ENCODE results near the gene TXNRD1.

The TXNRD1 gene

GRCh38 chr12:104365921-104366410, 150.4 kb downstream of the TXNRD1 start:
- Histone ChIP-seq H3K79me2 (ENCODE audit: control insufficient read depth, low read length) (no peaks in the 10 kb centered on the region), H3K4me1 (ENCODE audit: control insufficient read depth, low read length) (no peaks in the 10 kb centered on the region), H3K36me3 (ENCODE audit: control insufficient read depth, low read length) (no peaks in the 10 kb centered on the region), H3K4me2 (ENCODE audit: low read length) (no peak overlapping the region), H3F3A (ENCODE audit: control insufficient read depth, insufficient read depth) (no peaks in the 10 kb centered on the region), H3K9me3 (ENCODE audit: control insufficient read depth, insufficient read depth, low read length) (no peaks in the 10 kb centered on the region), H3K27ac (ENCODE audit: low read depth, low read length) (no peak overlapping the region), H4K20me1 (ENCODE audit: control insufficient read depth, insufficient read depth, low read depth, low read length) (no peaks in the 10 kb centered on the region), H3K4me3 (ENCODE audit: low read length) (no peak overlapping the region), H3K9me2 (replicated peaks; ENCODE audit: control insufficient read depth, low read length) (no peaks in the 10 kb centered on the region), H3K27me3 (ENCODE audit: control insufficient read depth, low read length) (no peaks in the 10 kb centered on the region)
- TF ChIP-seq EZH2phosphoT487 (IDR thresholded peaks at IDR 0.05; ENCODE audit: borderline replicate concordance, low read length) (no peak), CTCF (IDR thresholded peaks at IDR 0.05; ENCODE audit: low read depth, low read length, poor library complexity, severe bottlenecking) (no peak)

GRCh38 chr12:104369708-104370107, 154.1 kb downstream of the TXNRD1 start:
- Histone ChIP-seq H3F3A (ENCODE audit: control insufficient read depth, insufficient read depth) (no peaks in the 10 kb centered on the region), H4K20me1 (ENCODE audit: control insufficient read depth, insufficient read depth, low read depth, low read length) (no peaks in the 10 kb centered on the region), H3K9me3 (ENCODE audit: control insufficient read depth, insufficient read depth, low read length) (no peaks in the 10 kb centered on the region), H3K4me1 (ENCODE audit: control insufficient read depth, low read length) (peaks cover 4% of the 10 kb centered on the region; the same call in 1 of the 2 replicates), H3K79me2 (ENCODE audit: control insufficient read depth, low read length) (no peaks in the 10 kb centered on the region), H3K27me3 (ENCODE audit: control insufficient read depth, low read length) (no peaks in the 10 kb centered on the region), H3K9me2 (replicated peaks; ENCODE audit: control insufficient read depth, low read length) (no peaks in the 10 kb centered on the region), H3K4me2 (ENCODE audit: low read length) (no peak overlapping the region), H3K36me3 (ENCODE audit: control insufficient read depth, low read length) (no peaks in the 10 kb centered on the region), H3K27ac (ENCODE audit: low read depth, low read length) (no peak overlapping the region), H3K4me3 (ENCODE audit: low read length) (no peak overlapping the region)
- TF ChIP-seq EZH2phosphoT487 (IDR thresholded peaks at IDR 0.05; ENCODE audit: borderline replicate concordance, low read length) (no peak), CTCF (IDR thresholded peaks at IDR 0.05; ENCODE audit: low read depth, low read length, poor library complexity, severe bottlenecking) (no peak)

GRCh38 chr12:104371043-104371870, 155.7 kb downstream of the TXNRD1 start:
- no peaks in the 10 kb centered on the region for H3K9me3 ChIP-seq (ENCODE audit: control insufficient read depth, insufficient read depth, low read length)
- H3K27ac ChIP-seq (ENCODE audit: low read depth, low read length), result no peak overlapping the region
- no peaks in the 10 kb centered on the region for H3K79me2 ChIP-seq (ENCODE audit: control insufficient read depth, low read length)
- no peak overlapping the region for H3K4me2 ChIP-seq (ENCODE audit: low read length)
- no peaks in the 10 kb centered on the region for H3K9me2 ChIP-seq (replicated peaks; ENCODE audit: control insufficient read depth, low read length)
- TF ChIP-seq EZH2phosphoT487 (IDR thresholded peaks at IDR 0.05; ENCODE audit: borderline replicate concordance, low read length) (no peak), CTCF (IDR thresholded peaks at IDR 0.05; ENCODE audit: low read depth, low read length, poor library complexity, severe bottlenecking) (no peak)
- H3K4me3 ChIP-seq (ENCODE audit: low read length), result no peak overlapping the region
- H3K27me3 ChIP-seq (ENCODE audit: control insufficient read depth, low read length), result no peaks in the 10 kb centered on the region
- H3K36me3 ChIP-seq (ENCODE audit: control insufficient read depth, low read length), result no peaks in the 10 kb centered on the region
- no peaks in the 10 kb centered on the region for H3F3A ChIP-seq (ENCODE audit: control insufficient read depth, insufficient read depth)
- H4K20me1 ChIP-seq (ENCODE audit: control insufficient read depth, insufficient read depth, low read depth, low read length), result no peaks in the 10 kb centered on the region
- peaks cover 4% of the 10 kb centered on the region; the same call in 1 of the 2 replicates for H3K4me1 ChIP-seq (ENCODE audit: control insufficient read depth, low read length)

All from DOHH2 (cell line).